Measurements from ENCODE around the gene CYFIP1.

DNA sequence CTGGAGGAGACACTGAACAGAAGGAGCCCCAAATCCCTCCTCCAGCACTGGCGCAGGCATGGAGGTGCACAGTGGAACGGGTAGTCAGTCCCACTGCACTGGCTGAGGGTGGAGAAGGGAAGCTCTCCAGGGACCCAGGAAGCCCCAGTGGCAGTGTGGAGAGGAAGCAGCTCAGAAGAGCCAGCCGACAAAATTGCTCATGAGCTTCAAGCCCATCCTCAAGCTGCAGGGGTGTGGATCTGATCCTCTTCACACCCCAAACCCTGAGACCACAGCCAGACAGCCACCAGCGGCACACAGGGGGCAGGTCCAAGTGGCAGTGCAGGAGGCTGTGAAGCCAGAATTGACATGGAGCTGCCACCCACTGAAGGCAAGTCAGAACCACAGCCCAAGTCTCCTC is 32.1 kb downstream of the CYFIP1 start:
- TF ChIP-seq, protein P1, sequence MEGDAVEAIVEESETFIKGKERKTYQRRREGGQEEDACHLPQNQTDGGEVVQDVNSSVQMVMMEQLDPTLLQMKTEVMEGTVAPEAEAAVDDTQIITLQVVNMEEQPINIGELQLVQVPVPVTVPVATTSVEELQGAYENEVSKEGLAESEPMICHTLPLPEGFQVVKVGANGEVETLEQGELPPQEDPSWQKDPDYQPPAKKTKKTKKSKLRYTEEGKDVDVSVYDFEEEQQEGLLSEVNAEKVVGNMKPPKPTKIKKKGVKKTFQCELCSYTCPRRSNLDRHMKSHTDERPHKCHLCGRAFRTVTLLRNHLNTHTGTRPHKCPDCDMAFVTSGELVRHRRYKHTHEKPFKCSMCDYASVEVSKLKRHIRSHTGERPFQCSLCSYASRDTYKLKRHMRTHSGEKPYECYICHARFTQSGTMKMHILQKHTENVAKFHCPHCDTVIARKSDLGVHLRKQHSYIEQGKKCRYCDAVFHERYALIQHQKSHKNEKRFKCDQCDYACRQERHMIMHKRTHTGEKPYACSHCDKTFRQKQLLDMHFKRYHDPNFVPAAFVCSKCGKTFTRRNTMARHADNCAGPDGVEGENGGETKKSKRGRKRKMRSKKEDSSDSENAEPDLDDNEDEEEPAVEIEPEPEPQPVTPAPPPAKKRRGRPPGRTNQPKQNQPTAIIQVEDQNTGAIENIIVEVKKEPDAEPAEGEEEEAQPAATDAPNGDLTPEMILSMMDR (IDR thresholded peaks at IDR 0.05; ENCODE audit: low read depth, low read length, poor library complexity, severe bottlenecking), result no peak
- TF ChIP-seq EZH2phosphoT487 (IDR thresholded peaks at IDR 0.05; ENCODE audit: borderline replicate concordance, low read length), result no peak

Measured in DOHH2 (cell line).